Suprapubic skin (tissue), 4 donors: ENCODE data around the gene NOL11. TPM values are rescaled to one million over a fixed set of nuclear protein-coding genes. Genes with fewer than 3 reads are reported as not detected.

Experiments
- DNase-seq, 2 donors: peaks; one replicate each; pipeline ENCODE4 v3.0.0-alpha.2; 2019; ENCODE audit warnings: low spot score in 2 of 2
- H3K27ac ChIP-seq: fragments of 200-600 bp; sonication (generic); one replicate; pipeline ENCODE4 v1.5.1; 2019
- H3K27me3 ChIP-seq: fragments of 200-600 bp; sonication (generic); one replicate; pipeline ENCODE4 v1.5.1; 2019
- H3K36me3 ChIP-seq: fragments of 200-600 bp; sonication (generic); one replicate; pipeline ENCODE4 v1.5.1; 2019
- H3K4me1 ChIP-seq: fragments of 200-600 bp; sonication (generic); one replicate; pipeline ENCODE4 v1.5.1; 2019
- H3K4me3 ChIP-seq: fragments of 200-600 bp; sonication (generic); one replicate; pipeline ENCODE4 v1.5.1; 2019; ENCODE audit warnings: mild to moderate bottlenecking
- H3K9me3 ChIP-seq: fragments of 200-600 bp; sonication (generic); one replicate; pipeline ENCODE4 v1.5.1; 2019
- CTCF ChIP-seq, 2 donors: fragments of 200-600 bp in 1 of 2; fragments of 450-650 bp in 1 of 2; sonication (generic) in 1 of 2; IDR thresholded peaks; one replicate each; pipeline ENCODE4 v1.5.1; 2016 to 2019; ENCODE audit warnings: antibody characterized with exemption in 2 of 2, mild to moderate bottlenecking in 1 of 2, moderate library complexity in 1 of 2
- EP300 ChIP-seq: sonication (generic); formaldehyde crosslinking; IDR thresholded peaks from one replicate; pipeline ENCODE4 v1.6.1; 2017; ENCODE audit warnings: antibody characterized with exemption
- POLR2A ChIP-seq, 2 donors: fragments of 450-650 bp; IDR thresholded peaks; one replicate each; pipeline ENCODE4 v1.6.1; 2017; ENCODE audit warnings: antibody characterized with exemption in 2 of 2, mild to moderate bottlenecking in 2 of 2, moderate library complexity in 2 of 2
- POLR2AphosphoS5 ChIP-seq, 3 donors: sonication (generic); formaldehyde crosslinking; IDR thresholded peaks; one replicate each; pipeline ENCODE4 v1.6.1; 2017; ENCODE audit warnings: antibody characterized with exemption in 3 of 3
- WGBS: methylation state at CpG from one replicate; pipeline ENCODE4 v1.1.5; 2018; 5-methylcytosine and 5-hydroxymethylcytosine counted together
- total RNA-seq, 4 donors: library from RNA; depleted of rRNA; stranded (reverse); fragments of >200 nt; gene quantifications; one replicate each; pipeline ENCODE4 v1.1.0, GENCODE V29; 2016

NOL11 gene
- total RNA-seq, 4 donors from 2014 or later, result 25.0 to 43.6 (median 29.6) TPM

DNA sequence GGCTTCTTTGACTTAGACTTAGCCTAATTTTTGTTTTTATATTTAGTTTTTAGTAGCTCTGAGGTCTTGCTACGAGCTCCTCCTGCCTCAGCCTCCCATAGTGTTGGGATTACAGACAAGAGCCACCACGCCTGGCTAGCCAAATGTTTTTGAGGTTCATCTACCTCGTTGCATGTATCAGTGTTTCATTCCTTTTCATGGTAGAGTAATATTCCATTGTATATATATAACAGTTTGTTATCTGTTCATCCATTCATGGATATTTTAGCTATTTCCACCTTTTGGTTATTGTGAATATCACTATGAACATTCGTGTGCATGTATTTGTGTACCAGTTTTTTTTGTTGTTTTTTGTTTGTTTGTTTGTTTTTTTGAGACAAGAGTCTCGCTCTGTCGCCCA, 12.2 kb downstream of the NOL11 start:
- TF ChIP-seq CTCF (IDR thresholded peaks at IDR 0.05) (no peak), POLR2A (IDR thresholded peaks at IDR 0.05) (no peak), POLR2AphosphoS5 (IDR thresholded peaks at IDR 0.05) (no peak), EP300 (no peak)
- no peak for DNase-seq
- Histone ChIP-seq H3K27me3 (no peaks in the 10 kb centered on the region), H3K27ac (no peak overlapping the region), H3K9me3 (no peaks in the 10 kb centered on the region), H3K36me3 (peaks cover 79% of the 10 kb centered on the region), H3K4me1 (no peaks in the 10 kb centered on the region), H3K4me3 (no peak overlapping the region)
- 88% methylated on average over 6 of the region's 6 CpGs for WGBS

- H3K36me3 ChIP-seq, result peaks cover 74% of the 10 kb centered on the region
- DNase-seq, result no peak
- no peaks in the 10 kb centered on the region for H3K9me3 ChIP-seq
- WGBS, result 46% methylated on average over 7 of the region's 7 CpGs
- H3K27ac ChIP-seq, result no peak overlapping the region
- H3K4me3 ChIP-seq, result no peak overlapping the region
- TF ChIP-seq POLR2A (IDR thresholded peaks at IDR 0.05) (no peak), POLR2AphosphoS5 (IDR thresholded peaks at IDR 0.05) (no peak), EP300 (no peak), CTCF (IDR thresholded peaks at IDR 0.05) (no peak)
- H3K27me3 ChIP-seq, result no peaks in the 10 kb centered on the region
- H3K4me1 ChIP-seq, result no peaks in the 10 kb centered on the region
These were observed 13.0 kb downstream of the NOL11 start for GRCh38 chr17:67730731-67731130.

DNA sequence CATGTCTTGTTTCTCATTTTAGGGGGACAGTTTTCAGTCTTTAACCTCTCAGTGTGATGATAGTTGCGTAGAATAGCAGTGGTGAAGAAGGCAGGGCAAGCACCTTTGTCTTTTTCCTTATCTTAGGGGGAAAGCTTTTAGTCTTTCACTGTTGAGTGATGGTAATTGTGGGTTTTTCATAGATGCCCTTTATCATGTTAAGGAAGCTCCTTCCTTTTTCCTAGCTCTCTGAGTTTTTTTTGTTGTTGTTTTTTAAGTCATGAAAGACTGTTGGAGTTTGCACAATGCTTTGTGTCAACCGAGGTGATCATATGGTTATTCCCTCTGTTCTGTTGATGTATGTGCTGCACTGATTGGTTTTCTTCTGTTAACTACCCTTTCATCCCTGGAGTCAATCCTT, 15.7 kb downstream of the NOL11 start:
- Histone ChIP-seq H3K9me3 (no peaks in the 10 kb centered on the region), H3K4me1 (no peaks in the 10 kb centered on the region), H3K27me3 (no peaks in the 10 kb centered on the region), H3K27ac (no peak overlapping the region), H3K4me3 (no peak overlapping the region), H3K36me3 (peaks cover 75% of the 10 kb centered on the region)
- DNase-seq, result no peak
- 67% methylated on average over 2 of the region's 2 CpGs for WGBS
- TF ChIP-seq EP300, result no peak
- no peak for TF ChIP-seq CTCF (IDR thresholded peaks at IDR 0.05)
- no peak for TF ChIP-seq POLR2A (IDR thresholded peaks at IDR 0.05)
- TF ChIP-seq POLR2AphosphoS5 (IDR thresholded peaks at IDR 0.05), result no peak

DNA sequence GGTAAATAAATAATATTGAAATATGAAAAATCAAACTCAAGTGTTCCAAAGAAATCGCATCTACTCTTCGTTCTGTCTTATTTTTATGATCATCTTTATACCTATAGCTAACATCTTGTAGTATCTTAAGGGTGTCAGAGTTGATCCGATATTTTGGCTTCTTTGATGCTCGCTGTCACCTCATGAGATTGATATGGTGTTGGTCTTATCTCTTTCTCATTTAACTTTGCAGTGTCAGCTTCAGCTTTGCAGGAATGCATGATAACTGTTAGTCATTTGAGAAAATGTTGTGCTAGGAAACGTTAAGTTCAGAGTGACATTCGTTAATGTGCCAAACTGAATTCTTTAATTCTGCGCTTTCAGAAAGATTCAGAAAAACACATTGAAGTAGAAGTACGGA, 19.4 kb downstream of the NOL11 start:
- WGBS, result 91% methylated on average over 8 of the region's 8 CpGs
- Histone ChIP-seq H3K4me3 (no peak overlapping the region), H3K27me3 (no peaks in the 10 kb centered on the region), H3K36me3 (peaks cover 79% of the 10 kb centered on the region), H3K4me1 (no peaks in the 10 kb centered on the region), H3K27ac (no peak overlapping the region), H3K9me3 (no peaks in the 10 kb centered on the region)
- DNase-seq, result no peak
- TF ChIP-seq POLR2AphosphoS5 (IDR thresholded peaks at IDR 0.05) (no peak), EP300 (no peak), CTCF (IDR thresholded peaks at IDR 0.05) (no peak), POLR2A (IDR thresholded peaks at IDR 0.05) (no peak)

DNA sequence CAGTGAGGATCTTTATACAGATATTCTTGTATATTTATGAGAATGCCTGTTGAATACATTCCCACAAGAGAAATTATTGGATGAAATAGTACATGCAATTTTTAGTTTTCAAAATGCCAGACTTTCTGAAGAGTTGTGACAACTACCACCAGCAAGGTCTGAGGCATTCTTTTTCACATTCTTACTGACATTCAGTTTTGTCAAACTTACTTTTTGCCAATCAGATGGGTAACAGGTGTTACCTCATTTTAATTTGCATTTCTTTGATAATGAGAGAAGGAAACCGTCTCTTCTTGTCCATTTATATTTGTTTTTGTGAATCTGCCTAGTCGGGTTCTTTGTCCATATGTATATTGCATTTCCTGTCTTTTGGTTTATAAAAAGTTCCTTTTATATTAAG, 24.3 kb downstream of the NOL11 start:
- TF ChIP-seq EP300 (no peak), POLR2A (IDR thresholded peaks at IDR 0.05) (no peak), CTCF (IDR thresholded peaks at IDR 0.05) (no peak), POLR2AphosphoS5 (IDR thresholded peaks at IDR 0.05) (no peak)
- H3K36me3 ChIP-seq, result peaks cover 95% of the 10 kb centered on the region
- WGBS, result 81% methylated on average over 2 of the region's 2 CpGs

More for the DNA sequence above, 24.3 kb downstream of the NOL11 start:
- no peaks in the 10 kb centered on the region for H3K4me1 ChIP-seq
- H3K27ac ChIP-seq, result no peak overlapping the region
- H3K27me3 ChIP-seq, result no peaks in the 10 kb centered on the region
- H3K4me3 ChIP-seq, result no peak overlapping the region
- H3K9me3 ChIP-seq, result no peaks in the 10 kb centered on the region
- no peak for DNase-seq
